Stimulated activated naive CD8-positive, alpha-beta T cell treated with anti-CD3 and anti-CD28 coated beads, Interleukin-15, amount 100 ng/mL, for 72 hours (primary cell): ENCODE measurements around the gene KCNT1.

Experiments used
- ATAC-seq: fragments of 150-1000 bp; cut with Tn5 transposase; 2 replicates; pipeline ENCODE4 v1.10.0; 2021; ENCODE audit warnings: mild to moderate bottlenecking, moderate library complexity
- DNase-seq, 2 donors: peaks; one replicate each; pipeline ENCODE4 v3.0.0; 2021 to 2022
- H3K27ac Mint-ChIP-seq, 2 donors: one replicate each; pipeline ENCODE4 v1.8.0; 2022; ENCODE audit warnings: mild to moderate bottlenecking in 2 of 2, mixed read lengths in 2 of 2, moderate library complexity in 2 of 2
- H3K27me3 Mint-ChIP-seq: one replicate; pipeline ENCODE4 v1.8.0; 2022; ENCODE audit warnings: mixed read lengths
- H3K4me1 Mint-ChIP-seq: one replicate; pipeline ENCODE4 v1.8.0; 2022; ENCODE audit warnings: mild to moderate bottlenecking, mixed read lengths
- H3K4me3 Mint-ChIP-seq, 2 donors: one replicate each; pipeline ENCODE4 v1.8.0; 2022; ENCODE audit warnings: mild to moderate bottlenecking in 2 of 2, mixed read lengths in 2 of 2, moderate library complexity in 1 of 2
- H3K9me3 Mint-ChIP-seq, 2 donors: one replicate each; pipeline ENCODE4 v1.8.0; 2022; ENCODE audit warnings: mixed read lengths in 2 of 2

The KCNT1 gene

DNA sequence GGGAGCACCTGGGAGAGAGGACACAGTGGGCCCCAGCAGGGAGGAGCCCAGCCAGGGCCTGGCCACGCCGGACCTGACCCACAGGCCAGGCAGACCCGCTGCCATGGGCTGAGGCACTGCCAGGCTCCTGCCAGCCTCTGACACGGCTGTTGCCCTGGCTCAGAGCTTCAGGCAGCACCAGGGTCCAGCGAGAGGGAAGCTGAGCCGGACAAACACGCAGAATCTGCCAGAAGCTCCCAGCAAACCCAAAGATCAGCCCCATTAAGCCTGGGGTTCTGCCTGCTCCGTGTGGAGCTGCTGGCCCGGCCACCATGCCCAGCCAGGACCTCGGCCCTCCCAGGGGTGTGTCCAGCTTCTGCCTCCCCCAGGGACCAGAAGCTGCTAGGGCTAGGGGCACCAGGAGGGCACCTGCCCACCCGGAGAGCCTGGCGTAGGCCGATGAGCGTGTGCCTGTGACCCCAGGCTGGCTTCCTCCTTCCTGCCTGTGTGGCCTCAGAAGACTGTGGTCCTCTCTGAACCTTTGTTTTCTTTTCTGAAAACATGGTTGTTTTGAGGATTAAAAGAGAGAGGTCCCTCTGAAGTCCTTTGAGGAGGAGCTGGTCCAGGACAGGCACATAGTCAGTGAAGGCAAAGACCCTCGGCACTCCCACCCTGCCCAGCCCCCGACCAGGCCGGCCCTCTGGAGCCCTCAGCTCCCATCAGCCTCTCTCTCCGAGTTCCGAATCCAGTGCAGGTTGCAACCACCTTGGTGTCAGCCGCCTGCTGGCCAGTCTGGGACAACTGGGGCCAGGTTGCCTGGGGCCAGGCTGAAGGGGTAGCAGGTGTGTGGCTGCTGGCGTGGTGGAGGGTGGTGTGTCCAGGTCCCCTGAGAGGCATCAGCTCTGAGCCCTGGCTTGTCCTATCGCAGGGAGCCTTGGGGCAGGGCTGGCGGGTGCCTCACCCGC, 39.6 kb downstream of the KCNT1 start:
- H3K4me1 Mint-ChIP-seq: no peaks in the 10 kb centered on the region
- H3K27me3 Mint-ChIP-seq: peaks cover 38% of the 10 kb centered on the region
- no peaks in the 10 kb centered on the region for H3K9me3 Mint-ChIP-seq
- H3K4me3 Mint-ChIP-seq: no peak overlapping the region
- ATAC-seq: no peak
- DNase-seq: no peak
- no peak overlapping the region for H3K27ac Mint-ChIP-seq

DNA sequence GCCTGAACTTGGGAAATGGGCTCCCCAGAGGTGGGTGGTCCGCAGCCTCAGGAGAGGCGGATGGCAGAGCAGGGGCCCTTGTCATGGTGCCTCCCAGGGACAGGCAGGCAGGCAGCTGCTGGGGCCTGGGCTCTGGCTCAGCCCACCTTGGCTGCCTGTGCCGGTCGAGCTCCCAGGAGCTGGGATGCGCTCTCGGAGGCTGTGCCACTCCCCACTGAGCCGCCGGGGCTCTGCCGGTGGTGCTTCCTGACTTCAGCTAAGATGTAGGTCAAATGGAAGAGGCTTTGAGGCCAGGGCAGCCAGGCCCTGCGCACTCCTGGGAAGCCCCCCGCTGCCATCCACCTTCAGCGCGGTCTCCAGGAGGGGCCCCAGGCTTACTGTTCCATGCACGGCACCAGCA, 41.0 kb downstream of the KCNT1 start:
- no peaks in the 10 kb centered on the region for H3K9me3 Mint-ChIP-seq
- H3K27ac Mint-ChIP-seq: no peak overlapping the region
- ATAC-seq (no peak), DNase-seq (no peak)
- no peaks in the 10 kb centered on the region for H3K4me1 Mint-ChIP-seq
- H3K4me3 Mint-ChIP-seq: no peak overlapping the region
- H3K27me3 Mint-ChIP-seq: peaks cover 30% of the 10 kb centered on the region

DNA sequence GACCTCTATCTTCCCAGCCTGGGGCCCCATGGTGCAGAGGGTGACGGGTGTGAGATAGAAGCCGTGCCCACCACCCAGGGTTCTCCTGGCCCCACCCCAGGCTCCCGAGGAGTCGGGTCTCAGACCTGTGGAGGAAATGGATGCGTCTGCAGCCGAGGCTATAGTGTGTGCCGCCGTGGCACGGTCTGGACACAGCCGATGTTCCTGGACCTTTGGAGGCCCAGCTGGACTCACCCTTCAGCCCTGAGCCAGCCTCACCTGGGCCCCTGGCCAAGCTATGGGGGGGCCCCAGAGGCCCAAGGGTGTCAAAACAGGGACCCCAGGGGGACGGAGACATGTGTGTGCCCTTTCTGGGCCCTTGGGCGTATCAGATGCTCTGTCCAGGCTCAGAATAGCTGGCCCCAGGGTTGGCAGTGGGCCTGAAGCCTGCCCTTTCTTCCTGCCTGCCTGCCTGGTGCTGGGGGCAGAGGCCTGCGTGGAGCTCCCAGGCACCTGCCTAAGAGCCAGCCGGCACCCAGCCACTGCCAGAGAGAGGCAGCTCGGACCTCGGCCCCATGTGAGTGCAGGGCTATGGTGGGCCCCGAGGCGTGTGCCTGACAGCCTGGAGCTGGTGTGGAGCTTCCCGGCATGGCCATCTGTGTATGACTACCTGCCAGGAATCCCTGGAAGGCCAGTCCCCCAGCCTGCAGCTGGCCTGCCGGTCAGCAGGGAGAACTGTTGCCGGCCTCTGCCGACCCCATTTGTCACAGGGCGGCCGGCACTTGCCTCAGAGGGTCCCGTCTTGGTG, 41.8 kb downstream of the KCNT1 start:
- DNase-seq: no peak
- Mint-ChIP-seq H3K4me3 (no peak overlapping the region), H3K27ac (no peak overlapping the region), H3K4me1 (no peaks in the 10 kb centered on the region), H3K9me3 (no peaks in the 10 kb centered on the region), H3K27me3 (peaks cover 23% of the 10 kb centered on the region)
- no peak for ATAC-seq

DNA sequence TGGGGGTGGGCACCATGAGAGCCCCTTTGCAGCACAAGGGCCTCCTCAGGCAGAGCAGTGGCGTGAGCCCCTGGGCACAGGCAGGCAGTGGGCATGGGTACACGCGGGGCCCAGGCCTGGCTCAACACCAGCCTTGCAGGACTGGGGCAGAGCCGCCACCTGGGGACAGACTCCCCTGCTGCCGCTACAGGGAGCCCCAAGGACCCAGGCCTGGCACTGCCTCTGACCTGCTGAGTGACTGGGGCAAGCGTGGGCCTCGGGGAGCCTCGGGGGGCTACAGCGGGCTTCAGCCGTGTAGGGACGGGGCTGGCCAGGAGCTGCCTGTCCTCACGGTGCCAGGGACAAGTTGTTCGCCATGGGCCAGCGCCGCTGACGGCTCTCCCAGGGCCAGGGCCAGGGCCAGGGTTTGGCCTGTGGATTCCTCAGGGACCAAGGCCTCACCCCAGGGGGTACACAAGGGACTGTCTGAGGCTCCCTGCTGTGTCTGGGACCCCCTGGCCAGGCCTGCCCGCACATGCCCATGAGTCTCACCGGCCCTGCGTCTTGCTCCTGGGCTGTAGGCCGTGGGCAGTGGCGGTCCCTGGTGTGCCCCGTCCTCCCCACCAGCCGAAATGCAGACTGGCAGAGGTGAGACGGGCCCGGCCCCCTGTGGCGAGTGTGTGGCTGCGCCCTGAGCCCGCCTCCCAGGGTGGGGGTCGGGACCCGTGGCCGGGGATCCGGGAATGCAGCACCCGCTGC, 42.5 kb downstream of the KCNT1 start:
- DNase-seq (no peak), ATAC-seq (no peak)
- no peak overlapping the region for H3K27ac Mint-ChIP-seq
- no peak overlapping the region for H3K4me3 Mint-ChIP-seq
- no peaks in the 10 kb centered on the region for H3K9me3 Mint-ChIP-seq
- peaks cover 15% of the 10 kb centered on the region for H3K27me3 Mint-ChIP-seq
- no peaks in the 10 kb centered on the region for H3K4me1 Mint-ChIP-seq

DNA sequence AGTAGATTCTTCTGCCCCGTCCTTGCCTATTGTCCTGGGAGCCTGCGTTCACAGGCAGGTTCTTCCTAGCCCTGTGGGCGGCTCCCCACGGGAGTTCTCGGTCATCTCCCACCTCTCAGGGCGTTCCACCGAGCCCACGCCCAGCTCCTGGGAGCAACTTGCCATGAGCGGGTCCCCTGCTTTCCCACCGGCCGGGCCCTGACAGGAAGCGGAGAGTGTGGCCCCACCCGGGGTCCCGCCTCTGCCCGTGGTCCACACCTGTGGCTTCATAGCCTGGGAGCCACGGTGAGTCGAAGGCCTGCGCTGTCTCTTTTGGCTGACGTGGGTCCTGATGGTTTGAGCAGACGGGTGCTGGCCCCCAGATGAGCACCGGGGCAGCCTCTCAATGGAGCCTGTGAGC, 43.2 kb downstream of the KCNT1 start:
- Mint-ChIP-seq H3K4me1 (no peaks in the 10 kb centered on the region), H3K4me3 (no peak overlapping the region), H3K9me3 (no peaks in the 10 kb centered on the region), H3K27ac (no peak overlapping the region), H3K27me3 (peaks cover 9% of the 10 kb centered on the region)
- DNase-seq (no peak), ATAC-seq (no peak)

DNA sequence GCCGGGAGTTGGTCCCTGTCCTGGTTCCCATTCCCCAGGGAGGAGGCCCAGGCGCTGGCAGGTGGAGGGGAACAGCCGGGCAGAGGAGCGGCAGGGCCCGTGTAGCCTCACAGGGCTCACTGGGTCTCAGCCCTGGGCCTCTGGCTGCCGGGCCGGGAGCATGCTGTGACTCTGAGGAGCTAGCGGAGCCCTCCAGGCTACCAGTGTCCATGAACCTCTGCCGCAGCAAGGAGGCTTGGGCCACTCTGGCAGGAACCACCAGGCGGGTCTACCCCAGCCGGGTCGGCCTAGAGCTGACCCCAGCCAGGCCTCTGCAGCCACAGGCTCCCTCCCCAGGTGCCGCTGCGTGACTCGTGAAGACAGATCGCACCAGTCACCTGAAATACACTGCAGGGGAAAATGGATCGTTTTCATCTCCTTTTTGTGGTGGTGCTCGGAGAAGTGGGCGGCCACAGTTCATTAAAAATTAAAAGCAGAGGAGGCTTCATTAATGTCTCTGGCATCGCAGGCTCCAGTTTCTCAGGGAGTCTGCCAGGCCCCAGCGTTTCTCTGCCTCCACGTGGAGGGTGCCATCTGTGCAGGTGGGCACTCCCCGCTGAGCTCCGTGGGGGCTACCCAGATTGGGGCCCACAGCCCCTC, 43.8 kb downstream of the KCNT1 start:
- Mint-ChIP-seq H3K27ac (peak overlapping the region in 1 of 2 donors; percentile 12), H3K4me1 (no peaks in the 10 kb centered on the region), H3K9me3 (no peaks in the 10 kb centered on the region), H3K4me3 (no peak overlapping the region), H3K27me3 (peaks cover 8% of the 10 kb centered on the region)
- ATAC-seq: no peak
- DNase-seq: no peak

DNA sequence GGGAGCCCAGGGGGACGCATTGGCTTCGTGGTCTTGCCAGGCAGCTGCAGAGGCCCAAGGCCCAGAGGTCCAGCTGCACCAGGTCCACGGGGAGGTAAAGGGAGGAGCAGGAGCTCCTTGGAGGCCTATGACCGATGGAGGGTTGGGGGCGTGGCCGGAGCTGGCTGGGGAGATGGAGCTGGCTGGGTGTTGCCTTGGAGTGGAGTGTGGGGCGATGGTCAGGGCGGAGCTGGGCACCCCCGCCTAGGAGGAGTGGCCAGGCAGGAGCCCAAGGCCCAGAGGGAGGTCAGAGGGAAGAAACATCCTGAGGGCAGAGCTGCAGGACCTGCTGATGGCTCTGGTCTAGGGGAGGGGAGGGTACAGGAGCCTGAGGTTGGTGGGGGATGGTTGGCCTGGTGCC, 44.6 kb downstream of the KCNT1 start:
- no peak for ATAC-seq
- H3K4me3 Mint-ChIP-seq: no peak overlapping the region
- H3K27me3 Mint-ChIP-seq: peaks cover 8% of the 10 kb centered on the region
- DNase-seq: no peak
- H3K9me3 Mint-ChIP-seq: no peaks in the 10 kb centered on the region
- H3K4me1 Mint-ChIP-seq: no peaks in the 10 kb centered on the region
- peak overlapping the region in 1 of 2 donors; percentile 27 for H3K27ac Mint-ChIP-seq

DNA sequence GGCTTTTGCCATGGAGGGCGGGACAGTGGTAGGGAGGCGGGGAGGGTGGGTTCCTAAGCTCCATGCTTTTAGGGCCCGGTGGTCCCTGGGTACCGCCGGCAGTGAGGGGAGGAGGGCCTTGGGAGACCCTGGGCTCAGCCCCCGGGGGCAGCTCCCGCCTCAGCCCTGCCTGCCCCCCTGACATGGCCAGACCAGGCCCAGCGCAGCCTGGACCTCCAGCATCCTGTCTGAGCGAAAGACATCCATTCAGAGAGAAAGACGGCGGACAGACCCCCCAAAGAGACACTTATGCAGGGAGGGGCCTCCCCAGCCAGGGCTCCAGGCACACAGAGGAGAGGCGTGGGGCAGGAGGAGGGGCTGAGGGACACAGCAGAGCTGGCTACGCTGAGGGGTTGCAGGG, 45.3 kb downstream of the KCNT1 start:
- H3K4me3 Mint-ChIP-seq: no peak overlapping the region
- H3K9me3 Mint-ChIP-seq: no peaks in the 10 kb centered on the region
- no peak for DNase-seq
- H3K27me3 Mint-ChIP-seq: peaks cover 8% of the 10 kb centered on the region
- H3K4me1 Mint-ChIP-seq: no peaks in the 10 kb centered on the region
- peak; percentile 8 for ATAC-seq
- H3K27ac Mint-ChIP-seq: no peak overlapping the region

DNA sequence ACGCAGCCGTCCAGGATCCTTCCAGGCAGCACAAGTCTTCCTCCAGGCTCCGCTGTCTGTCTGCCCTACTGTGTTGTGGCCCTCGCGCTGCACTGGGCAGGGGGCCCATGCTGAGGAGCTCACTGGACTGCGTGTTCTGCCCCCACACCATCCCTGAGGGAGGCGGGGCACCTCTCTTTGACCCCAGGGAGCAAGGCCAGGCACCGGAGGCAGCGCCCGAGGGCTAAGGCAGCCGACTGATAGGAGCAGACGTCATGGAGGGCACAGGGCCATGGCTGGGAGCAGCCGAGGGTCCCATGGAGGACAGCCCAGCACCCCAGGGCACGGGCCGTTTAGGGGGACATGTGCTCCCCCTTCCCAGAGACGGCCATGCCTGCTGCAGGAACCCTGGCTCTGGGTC, 46.7 kb downstream of the KCNT1 start:
- ATAC-seq (no peak), DNase-seq (no peak)
- Mint-ChIP-seq H3K4me1 (no peaks in the 10 kb centered on the region), H3K27me3 (peaks cover 8% of the 10 kb centered on the region), H3K4me3 (no peak overlapping the region), H3K27ac (peak overlapping the region in 1 of 2 donors; percentile 71), H3K9me3 (no peaks in the 10 kb centered on the region)

DNA sequence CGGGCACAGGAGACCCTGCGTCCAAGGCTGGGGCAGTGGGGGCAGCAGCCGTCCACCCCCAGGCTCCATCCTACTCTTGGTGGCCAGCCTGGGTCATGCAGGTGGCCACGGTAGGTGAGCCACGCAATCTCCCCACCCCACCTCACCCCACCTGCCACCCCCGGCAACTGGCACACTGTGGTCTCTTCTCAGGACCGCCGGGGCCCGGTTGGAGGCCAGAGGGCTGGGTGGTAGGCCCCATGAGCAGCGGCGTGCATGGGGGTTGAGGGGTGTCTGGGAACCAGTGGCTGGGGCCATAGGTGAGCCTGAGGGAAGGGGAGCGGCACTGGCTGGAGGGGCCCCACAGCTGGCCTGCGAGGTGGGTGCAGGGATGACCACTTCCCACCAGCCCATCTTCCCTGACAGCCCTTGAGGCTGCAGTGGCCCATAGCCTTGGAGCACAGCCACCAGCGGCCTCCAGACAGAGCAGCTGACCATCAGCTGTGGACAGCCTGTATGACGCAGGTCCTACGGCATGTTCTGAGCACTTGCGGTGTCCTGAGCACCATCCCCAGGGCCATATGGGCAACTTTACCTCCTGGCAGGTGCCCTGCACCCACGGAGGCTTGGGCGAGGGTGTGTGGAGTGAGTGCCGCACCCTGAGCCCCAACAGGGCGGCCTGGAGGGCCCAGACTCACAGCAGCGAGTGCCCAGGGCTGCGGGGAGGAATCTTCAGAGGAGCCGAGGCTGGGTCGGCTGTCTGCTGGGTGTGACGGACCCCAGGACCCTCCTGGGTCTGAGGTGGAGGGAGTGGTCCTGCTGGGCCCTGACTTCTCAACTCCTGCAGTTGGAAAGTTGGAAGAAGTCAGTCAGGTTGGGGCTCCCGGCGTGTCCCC, 47.4 kb downstream of the KCNT1 start:
- Mint-ChIP-seq H3K27me3 (peaks cover 8% of the 10 kb centered on the region), H3K4me1 (no peaks in the 10 kb centered on the region), H3K27ac (peak overlapping the region in 1 of 2 donors; percentile 72), H3K4me3 (no peak overlapping the region), H3K9me3 (no peaks in the 10 kb centered on the region)
- DNase-seq (no peak), ATAC-seq (no peak)

DNA sequence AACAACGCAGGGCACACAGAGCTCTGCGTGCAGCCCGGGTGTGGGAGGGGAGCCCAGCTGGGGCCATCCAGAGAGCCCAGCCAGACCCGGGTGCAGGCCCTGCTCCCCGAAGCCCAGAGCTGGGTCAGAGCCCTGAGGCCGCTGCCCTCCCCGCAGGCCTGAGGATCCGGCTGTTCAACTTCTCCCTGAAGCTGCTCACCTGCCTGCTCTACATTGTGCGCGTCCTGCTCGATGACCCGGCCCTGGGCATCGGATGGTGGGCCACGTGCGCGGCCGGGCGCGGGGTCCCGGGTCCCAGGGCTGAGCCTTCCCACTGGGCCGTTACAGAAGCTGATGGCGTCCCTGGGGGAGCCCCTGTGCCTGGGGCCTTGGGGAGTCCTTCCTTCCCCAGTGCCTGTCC, 48.8 kb downstream of the KCNT1 start:
- no peak overlapping the region for H3K27ac Mint-ChIP-seq
- H3K4me1 Mint-ChIP-seq: no peaks in the 10 kb centered on the region
- ATAC-seq: no peak
- no peaks in the 10 kb centered on the region for H3K9me3 Mint-ChIP-seq
- H3K4me3 Mint-ChIP-seq: no peak overlapping the region
- no peak for DNase-seq
- H3K27me3 Mint-ChIP-seq: peaks cover 8% of the 10 kb centered on the region

DNA sequence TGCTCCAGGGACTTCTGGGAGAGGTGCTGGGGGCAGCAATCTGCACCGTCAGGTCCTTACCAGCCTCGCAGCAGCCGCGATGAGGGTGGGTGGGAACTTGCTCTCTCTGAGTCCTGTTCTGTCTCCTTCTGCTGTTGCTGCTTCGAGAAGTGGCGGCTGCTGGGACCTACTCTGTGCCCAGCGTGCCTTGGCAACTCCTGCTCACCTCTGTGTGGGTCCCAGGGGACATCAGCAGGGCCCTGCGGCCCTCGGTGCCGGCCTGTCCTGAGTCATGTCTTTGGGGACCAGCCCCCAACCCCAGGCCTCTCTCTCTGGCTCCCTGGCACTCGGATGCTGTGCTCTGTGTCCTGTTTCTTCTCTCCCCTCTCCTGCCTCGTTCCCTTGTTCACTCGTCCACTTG, 49.5 kb downstream of the KCNT1 start:
- no peak overlapping the region for H3K4me3 Mint-ChIP-seq
- no peaks in the 10 kb centered on the region for H3K4me1 Mint-ChIP-seq
- ATAC-seq (no peak), DNase-seq (no peak)
- no peaks in the 10 kb centered on the region for H3K9me3 Mint-ChIP-seq
- no peak overlapping the region for H3K27ac Mint-ChIP-seq
- H3K27me3 Mint-ChIP-seq: peaks cover 6% of the 10 kb centered on the region

DNA sequence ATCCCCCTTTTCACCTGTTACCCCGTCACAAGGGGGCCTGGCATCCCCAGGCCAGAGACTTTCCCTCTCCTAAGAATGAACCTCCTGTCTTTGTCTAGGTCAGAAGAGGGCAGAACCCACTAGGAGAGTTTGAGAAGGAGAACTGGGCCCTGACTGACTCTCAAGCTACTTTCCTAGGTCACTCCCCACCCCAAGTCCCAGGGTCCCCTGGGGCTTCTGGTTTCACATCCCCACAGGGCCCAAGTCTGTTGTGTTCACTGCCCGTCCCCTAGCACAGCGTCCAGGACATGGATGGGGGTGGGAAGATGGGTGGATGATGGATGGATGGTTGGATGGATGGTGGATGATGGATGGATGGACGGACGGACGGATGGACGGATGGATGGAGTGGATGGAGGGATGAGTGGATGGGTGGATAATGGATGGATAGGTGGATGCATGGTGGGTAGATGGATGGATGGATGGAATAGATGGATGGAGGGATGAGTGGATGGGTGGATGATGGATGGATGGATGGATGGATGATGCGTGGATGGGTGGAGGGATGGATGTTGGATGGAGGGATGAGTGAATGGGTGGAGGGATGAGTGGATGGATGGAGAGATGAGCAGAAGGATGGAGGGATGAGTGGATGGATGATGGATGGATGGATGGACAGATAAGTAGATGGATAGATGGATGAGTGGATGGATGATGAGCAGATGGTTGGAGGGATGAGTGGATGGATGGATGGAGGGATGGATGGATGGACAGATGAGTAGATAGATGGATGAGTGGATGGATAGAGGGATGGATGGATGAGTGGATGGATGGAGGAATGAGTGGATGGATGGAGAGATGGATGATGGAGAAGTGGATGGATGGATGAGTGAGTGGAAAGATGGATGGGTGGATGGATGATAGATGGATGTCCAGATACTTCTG, 50.6 kb downstream of the KCNT1 start:
- H3K27me3 Mint-ChIP-seq: no peaks in the 10 kb centered on the region
- ATAC-seq: no peak
- no peaks in the 10 kb centered on the region for H3K9me3 Mint-ChIP-seq
- no peaks in the 10 kb centered on the region for H3K4me1 Mint-ChIP-seq
- H3K27ac Mint-ChIP-seq: no peak overlapping the region
- DNase-seq: no peak
- no peak overlapping the region for H3K4me3 Mint-ChIP-seq
